ENCODE results near the gene TMEFF2.

TMEFF2 gene

DNA sequence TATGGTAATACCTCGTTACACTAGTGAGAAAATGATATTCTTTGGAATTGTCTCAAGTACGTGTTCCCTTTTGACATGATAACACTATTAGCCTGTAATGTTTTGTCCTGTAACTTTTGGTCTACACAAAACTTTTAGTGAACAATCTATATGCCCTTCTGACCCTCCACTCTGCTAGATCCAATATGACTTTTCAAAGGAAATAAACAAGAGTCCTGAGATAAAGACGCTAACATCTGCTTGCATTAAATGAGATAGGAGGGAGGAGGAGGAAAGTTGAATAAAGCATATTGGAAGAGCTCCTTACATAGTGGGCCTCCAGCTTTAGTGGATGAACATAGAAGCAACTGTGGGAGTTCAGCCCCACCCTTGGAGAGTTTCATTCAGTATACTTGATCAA, 264.5 kb downstream of the TMEFF2 start:
- Mint-ChIP-seq H3K9me3 (no peaks in the 10 kb centered on the region), H3K4me3 (no peak overlapping the region), H3K4me1 (peaks cover 25% of the 10 kb centered on the region), H3K27me3 (ENCODE audit: low read depth, poor library complexity) (peaks cover 3% of the 10 kb centered on the region), H3K27ac (no peak overlapping the region), H3K36me3 (ENCODE audit: low read depth) (no peaks in the 10 kb centered on the region)
- no peak for DNase-seq
- no peak for TF ChIP-seq CTCF (IDR thresholded peaks at IDR 0.05)

GRCh38 chr2:191929288-191929687, 265.4 kb downstream of the TMEFF2 start:
- DNase-seq = no peak

DNA sequence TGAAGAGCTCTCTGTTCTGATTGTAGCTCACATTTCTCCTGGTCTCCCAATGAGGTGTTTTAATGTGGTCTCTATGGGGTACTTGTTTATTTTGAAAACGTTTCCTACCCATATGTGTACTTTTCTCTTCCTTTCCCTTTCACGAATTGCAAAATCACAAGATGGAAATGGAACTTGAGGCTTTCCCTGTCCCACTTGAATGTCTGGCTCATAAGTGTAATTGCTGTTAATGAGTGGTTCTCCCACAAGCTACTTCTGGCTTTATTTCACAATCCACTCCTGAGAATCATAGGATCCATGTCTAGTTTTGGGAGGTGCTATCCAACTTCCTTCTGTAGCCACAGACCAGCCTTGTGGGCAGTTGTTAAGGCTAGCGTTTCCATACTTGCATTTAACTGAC, 266.7 kb downstream of the TMEFF2 start:
- Mint-ChIP-seq H3K4me3 (no peak overlapping the region), H3K27ac (peak overlapping the region; percentile 20), H3K27me3 (ENCODE audit: low read depth, poor library complexity) (peaks cover 3% of the 10 kb centered on the region), H3K9me3 (no peaks in the 10 kb centered on the region), H3K4me1 (peaks cover 22% of the 10 kb centered on the region), H3K36me3 (ENCODE audit: low read depth) (no peaks in the 10 kb centered on the region)
- no peak for TF ChIP-seq CTCF (IDR thresholded peaks at IDR 0.05)
- DNase-seq = no peak

More at GRCh38 chr2:191929288-191929687, 265.4 kb downstream of the TMEFF2 start:
- Mint-ChIP-seq H3K9me3 (no peaks in the 10 kb centered on the region), H3K4me1 (peaks cover 22% of the 10 kb centered on the region), H3K36me3 (ENCODE audit: low read depth) (no peaks in the 10 kb centered on the region), H3K27ac (no peak overlapping the region), H3K4me3 (no peak overlapping the region), H3K27me3 (ENCODE audit: low read depth, poor library complexity) (peaks cover 3% of the 10 kb centered on the region)
- TF ChIP-seq CTCF (IDR thresholded peaks at IDR 0.05) = no peak

GRCh38 chr2:191927319-191927867, 267.3 kb downstream of the TMEFF2 start:
- Mint-ChIP-seq H3K4me1 (peaks cover 22% of the 10 kb centered on the region), H3K27ac (no peak overlapping the region), H3K4me3 (no peak overlapping the region), H3K36me3 (ENCODE audit: low read depth) (no peaks in the 10 kb centered on the region), H3K27me3 (ENCODE audit: low read depth, poor library complexity) (peaks cover 3% of the 10 kb centered on the region), H3K9me3 (peaks cover 3% of the 10 kb centered on the region)
- no peak for DNase-seq
- TF ChIP-seq CTCF (IDR thresholded peaks at IDR 0.05) = no peak

GRCh38 chr2:191926671-191927070, 268.1 kb downstream of the TMEFF2 start:
- Mint-ChIP-seq H3K27ac (no peak overlapping the region), H3K4me1 (peaks cover 22% of the 10 kb centered on the region), H3K9me3 (peaks cover 8% of the 10 kb centered on the region), H3K36me3 (ENCODE audit: low read depth) (no peaks in the 10 kb centered on the region), H3K4me3 (no peak overlapping the region), H3K27me3 (ENCODE audit: low read depth, poor library complexity) (peaks cover 3% of the 10 kb centered on the region)
- no peak for DNase-seq
- no peak for TF ChIP-seq CTCF (IDR thresholded peaks at IDR 0.05)

DNA sequence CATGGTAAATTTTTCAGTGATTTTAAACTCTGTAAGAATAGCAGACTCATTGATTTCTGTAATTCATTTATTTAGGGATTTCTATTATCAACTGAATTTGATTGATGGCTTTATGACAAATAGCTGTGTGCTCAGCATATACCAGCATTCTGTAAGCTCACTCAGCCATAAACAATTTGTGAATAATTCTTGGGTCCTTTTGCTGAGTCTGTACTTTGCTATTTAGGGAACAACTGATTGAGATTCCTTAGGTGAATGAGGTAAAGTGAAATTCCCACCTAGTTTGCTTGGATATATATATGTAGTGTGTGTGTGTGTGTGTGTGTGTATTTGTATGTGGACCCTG, 271.1 kb downstream of the TMEFF2 start:
- peaks cover 15% of the 10 kb centered on the region for H3K4me1 Mint-ChIP-seq
- H3K36me3 Mint-ChIP-seq (ENCODE audit: low read depth) = no peaks in the 10 kb centered on the region
- no peak for DNase-seq
- H3K27me3 Mint-ChIP-seq (ENCODE audit: low read depth, poor library complexity) = peaks cover 6% of the 10 kb centered on the region
- H3K27ac Mint-ChIP-seq = no peak overlapping the region
- no peak overlapping the region for H3K4me3 Mint-ChIP-seq
- peaks cover 8% of the 10 kb centered on the region for H3K9me3 Mint-ChIP-seq
- no peak for TF ChIP-seq CTCF (IDR thresholded peaks at IDR 0.05)

All from nephron progenitor cell (in vitro differentiated cells).